ENCODE data around the gene THRA.

- TF ChIP-seq, protein P1, sequence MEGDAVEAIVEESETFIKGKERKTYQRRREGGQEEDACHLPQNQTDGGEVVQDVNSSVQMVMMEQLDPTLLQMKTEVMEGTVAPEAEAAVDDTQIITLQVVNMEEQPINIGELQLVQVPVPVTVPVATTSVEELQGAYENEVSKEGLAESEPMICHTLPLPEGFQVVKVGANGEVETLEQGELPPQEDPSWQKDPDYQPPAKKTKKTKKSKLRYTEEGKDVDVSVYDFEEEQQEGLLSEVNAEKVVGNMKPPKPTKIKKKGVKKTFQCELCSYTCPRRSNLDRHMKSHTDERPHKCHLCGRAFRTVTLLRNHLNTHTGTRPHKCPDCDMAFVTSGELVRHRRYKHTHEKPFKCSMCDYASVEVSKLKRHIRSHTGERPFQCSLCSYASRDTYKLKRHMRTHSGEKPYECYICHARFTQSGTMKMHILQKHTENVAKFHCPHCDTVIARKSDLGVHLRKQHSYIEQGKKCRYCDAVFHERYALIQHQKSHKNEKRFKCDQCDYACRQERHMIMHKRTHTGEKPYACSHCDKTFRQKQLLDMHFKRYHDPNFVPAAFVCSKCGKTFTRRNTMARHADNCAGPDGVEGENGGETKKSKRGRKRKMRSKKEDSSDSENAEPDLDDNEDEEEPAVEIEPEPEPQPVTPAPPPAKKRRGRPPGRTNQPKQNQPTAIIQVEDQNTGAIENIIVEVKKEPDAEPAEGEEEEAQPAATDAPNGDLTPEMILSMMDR (IDR thresholded peaks at IDR 0.05 in 2 of 3, conservative IDR thresholded peaks at IDR 0.05 in 1 of 3; ENCODE audit: insufficient read depth in 2 of 3, low read depth in 1 of 3, low read length in 3 of 3): no peak
- no peak for TF ChIP-seq HIVEP1 (CRISPR knock-in tag; IDR thresholded peaks at IDR 0.05)
- TF ChIP-seq CHD2 (IDR thresholded peaks at IDR 0.05; ENCODE audit: low read depth, low read length): no peak
- no peak for TF ChIP-seq NFATC3 (IDR thresholded peaks at IDR 0.05)
- TF ChIP-seq FOXJ3 (CRISPR knock-in tag; IDR thresholded peaks at IDR 0.05): no peak
These were observed 24.5 kb downstream of the THRA start for GRCh38 chr17:40087049-40087794.

All from K562 (cell line).